NK-92 treated with Interleukin-12 subunit alpha and Interleukin-12 subunit beta, amount 100 ng/mL, for 24 hours (cell line): ENCODE results near the gene PRDM1.

ENCODE experiments used
- DNase-seq: peaks from one replicate; lab custom pipeline; 2025; lab: John Stamatoyannopoulos, UW

Gene PRDM1

DNA sequence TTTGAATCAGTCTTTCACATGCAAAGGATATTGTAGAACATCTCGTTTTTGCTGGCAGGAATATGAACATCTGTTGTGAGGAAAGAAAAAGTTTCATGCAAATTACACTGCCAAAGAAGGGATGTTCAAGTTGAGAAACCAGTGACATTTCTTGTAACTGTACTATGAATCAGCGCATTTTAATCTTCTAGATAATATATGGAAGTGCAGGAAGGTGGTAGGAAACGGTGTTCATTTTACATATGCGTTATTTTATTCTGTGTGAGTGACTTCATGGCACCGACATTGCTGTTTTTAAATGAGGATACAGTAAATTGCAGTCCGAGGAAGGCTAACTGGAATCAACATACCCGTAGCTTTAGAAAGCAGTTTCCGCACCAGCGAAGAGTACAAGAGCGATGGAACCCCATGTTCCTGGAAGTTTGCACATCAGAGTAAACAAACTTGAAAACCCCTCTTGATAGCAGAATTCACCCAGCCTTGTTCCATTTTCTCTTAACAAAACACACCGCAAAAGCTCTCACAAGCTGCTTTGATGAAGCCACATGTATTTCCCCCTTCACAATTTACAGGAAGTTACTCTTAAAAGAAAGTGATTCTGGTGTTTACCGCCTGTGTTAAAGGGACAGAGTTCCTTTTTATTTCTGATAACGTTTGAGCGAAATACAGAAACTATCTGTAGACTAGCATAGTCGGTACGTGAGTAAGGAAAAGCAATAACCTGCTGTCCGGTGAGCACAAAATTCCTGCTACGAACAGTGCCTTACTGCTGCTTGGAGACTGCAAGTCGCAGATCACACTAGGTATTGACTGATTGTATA lies 11.5 kb downstream of the PRDM1 start:
- peak; percentile 30 for DNase-seq

DNA sequence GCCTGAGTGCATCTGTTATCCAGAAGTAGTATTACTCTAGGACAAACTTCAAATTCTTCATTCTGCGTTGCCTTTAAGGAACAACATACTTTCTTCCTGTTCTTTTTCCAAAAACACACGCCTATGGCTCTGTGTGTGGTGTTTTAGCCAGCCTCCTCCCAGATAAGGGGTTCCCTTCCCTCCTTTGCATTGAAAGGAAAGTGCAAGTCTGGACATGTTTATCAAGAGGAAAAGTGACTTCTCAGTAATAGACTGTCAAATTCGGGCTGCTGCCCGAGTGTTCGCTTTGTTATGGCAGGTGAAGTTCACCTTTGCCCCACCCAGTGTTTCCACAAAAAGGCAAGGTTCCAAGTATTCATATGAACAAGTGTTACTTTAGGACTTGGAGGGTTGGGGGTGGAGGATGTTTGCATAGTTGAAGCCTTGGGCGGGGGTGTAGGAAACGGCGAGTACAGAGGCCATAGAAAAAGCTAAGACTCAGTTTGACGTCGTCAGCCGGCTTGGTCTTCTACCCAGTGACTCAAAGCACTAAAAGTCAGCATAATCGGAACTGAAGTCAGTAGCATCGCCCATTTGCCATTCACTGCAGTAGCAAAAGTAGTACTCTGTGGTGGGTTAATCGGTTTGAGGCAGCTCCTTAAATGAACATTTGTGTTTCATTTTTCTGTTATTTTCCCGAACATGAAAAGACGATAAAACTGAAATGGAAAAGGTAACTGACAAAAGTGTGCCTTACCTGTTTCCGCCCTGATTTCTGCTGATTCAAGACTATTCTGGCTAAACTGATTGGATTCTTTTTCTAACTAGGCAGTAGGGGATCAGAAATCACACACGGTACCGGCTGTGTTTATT lies 12.5 kb downstream of the PRDM1 start:
- DNase-seq: no peak

DNA sequence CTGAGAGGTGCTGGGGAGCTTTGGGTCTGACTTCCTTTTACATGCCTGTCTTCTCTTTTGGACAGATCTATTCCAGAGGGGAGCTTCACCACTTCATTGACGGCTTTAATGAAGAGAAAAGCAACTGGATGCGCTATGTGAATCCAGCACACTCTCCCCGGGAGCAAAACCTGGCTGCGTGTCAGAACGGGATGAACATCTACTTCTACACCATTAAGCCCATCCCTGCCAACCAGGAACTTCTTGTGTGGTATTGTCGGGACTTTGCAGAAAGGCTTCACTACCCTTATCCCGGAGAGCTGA lies 13.1 kb downstream of the PRDM1 start:
- no peak for DNase-seq

DNA sequence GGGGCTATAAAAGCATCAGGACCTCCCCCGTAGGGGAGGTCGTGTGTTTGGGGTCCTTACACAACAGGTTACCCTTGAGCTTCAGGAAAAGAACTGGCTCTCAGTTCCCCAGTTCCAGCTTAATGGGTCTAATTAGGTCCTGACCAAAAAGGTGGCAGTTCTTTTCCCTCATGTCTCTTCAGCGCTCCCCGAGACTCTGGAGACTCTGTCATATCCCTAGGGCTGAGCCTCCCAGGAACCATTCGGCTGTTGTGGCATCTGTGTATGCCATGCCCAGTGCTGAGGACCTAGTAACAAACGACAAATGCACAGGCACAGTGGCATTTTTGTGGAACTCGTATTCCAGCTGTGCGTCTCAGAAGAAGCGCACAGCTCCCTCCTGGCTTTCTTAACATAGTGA lies 14.6 kb downstream of the PRDM1 start:
- DNase-seq: no peak

DNA sequence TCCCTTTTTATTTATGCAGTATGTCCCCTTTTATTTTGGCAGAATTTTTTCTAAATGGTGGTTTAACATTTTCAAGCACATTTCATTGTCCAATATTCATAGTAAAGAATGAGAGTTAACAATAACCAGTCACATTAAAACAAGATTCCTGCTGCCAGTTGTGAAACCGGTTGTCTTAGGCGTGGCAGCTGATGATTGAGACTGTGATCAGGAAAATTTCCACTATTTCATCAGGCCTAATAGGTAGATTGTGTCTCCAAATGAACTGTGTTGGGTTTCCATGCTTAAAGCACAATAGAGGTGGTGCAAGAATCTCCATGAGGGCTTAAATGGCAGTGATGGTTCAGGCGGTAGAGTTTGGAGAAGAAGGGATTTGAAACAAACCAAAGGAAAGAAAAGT lies 15.3 kb downstream of the PRDM1 start:
- no peak for DNase-seq

DNA sequence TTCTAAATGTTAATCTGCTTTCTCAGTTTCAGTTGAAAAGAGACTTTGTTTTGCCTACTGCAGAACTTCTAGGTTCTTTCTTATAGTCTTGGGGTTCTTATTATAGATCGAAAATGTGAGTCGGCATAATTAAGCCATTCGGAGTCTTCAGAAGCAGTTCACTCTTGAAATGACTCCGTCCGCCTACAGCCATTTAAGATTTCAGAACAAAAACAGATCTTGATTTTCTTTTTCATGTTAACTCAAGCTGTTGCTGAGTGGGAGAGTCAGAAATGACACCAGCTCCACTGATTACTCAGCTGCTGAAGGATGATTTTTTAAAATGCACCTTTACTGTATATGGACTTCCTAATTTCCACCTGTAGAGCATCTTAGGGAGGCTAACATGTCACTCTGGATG lies 15.9 kb downstream of the PRDM1 start:
- DNase-seq: no peak

DNA sequence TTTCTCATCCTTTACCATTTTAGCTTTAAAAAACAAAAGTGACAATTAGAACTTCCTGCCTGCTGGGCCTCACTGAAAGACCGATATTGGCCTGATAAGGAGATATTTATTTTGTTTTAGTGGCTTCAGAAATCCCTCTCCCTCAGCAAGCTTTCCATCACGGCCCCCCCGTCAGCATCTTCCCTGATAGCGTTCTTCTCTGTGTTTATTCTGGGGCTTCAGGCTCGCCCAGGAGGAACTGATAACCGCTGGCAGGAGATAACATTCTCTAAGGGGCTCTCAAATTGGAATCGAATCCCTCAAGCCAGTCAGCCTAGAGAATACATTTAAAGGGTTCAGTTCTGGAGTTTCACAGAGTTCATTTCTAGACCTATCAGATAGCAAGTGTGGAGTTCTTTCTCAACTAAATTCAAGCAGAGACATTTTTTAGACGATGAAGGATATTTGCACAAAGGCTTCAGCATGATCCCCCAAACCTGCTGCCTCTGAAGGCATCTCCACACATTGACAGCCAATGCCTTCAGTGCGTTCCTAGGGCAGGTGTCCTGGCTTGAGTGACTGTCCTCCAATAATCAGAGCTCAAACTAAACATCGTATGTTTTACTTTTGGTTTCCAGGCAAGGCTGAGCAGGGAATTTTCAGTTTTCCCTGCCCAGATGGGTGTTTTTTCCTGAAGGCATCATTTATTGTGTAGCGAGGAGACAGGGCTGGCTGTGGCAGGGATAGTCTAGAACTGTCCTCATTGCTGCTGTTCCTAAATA lies 17.0 kb downstream of the PRDM1 start:
- no peak for DNase-seq

DNA sequence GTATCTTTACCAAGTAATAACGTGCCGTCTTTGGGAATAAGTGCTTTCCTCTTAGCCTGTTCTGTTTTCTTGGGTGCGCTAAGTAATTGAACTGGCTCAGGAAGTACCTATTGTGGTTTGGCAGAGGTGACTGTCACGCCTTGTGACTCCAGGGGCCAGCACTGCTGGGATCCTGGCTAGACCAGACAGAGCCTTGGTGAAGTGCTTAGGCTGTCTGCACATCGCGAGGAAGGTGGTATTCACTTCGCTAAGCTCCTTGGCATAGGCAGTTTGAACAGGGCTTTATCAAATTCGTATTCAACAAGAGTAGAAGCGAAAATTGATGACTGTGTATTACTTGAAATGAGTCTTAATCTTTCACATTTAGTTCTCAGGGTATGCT lies 17.6 kb downstream of the PRDM1 start:
- no peak for DNase-seq

DNA sequence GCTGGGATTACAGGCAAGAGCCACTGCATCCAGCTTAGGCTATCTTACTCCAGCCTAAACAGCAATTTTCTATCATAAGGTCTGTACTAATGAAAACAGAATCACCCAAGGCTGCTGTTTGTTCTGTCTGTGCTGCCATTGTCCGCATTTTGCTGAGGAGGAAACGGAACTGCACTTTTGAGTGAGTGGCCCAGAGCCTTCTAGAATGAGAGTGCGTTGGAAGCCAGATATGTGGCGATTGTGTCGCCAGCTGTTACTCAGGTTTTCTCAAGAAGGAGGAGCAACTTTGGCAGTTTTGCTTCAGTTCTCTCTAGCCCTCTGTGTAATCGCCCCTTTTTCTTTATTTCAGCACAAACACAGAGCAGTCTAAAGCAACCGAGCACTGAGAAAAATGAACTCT lies 18.3 kb downstream of the PRDM1 start:
- no peak for DNase-seq

DNA sequence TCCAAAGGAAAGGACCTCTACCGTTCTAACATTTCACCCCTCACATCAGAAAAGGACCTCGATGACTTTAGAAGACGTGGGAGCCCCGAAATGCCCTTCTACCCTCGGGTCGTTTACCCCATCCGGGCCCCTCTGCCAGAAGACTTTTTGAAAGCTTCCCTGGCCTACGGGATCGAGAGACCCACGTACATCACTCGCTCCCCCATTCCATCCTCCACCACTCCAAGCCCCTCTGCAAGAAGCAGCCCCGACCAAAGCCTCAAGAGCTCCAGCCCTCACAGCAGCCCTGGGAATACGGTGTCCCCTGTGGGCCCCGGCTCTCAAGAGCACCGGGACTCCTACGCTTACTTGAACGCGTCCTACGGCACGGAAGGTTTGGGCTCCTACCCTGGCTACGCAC lies 18.8 kb downstream of the PRDM1 start:
- no peak for DNase-seq

DNA sequence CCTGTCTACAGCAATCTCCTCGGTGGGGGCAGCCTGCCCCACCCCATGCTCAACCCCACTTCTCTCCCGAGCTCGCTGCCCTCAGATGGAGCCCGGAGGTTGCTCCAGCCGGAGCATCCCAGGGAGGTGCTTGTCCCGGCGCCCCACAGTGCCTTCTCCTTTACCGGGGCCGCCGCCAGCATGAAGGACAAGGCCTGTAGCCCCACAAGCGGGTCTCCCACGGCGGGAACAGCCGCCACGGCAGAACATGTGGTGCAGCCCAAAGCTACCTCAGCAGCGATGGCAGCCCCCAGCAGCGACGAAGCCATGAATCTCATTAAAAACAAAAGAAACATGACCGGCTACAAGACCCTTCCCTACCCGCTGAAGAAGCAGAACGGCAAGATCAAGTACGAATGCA lies 19.4 kb downstream of the PRDM1 start:
- no peak for DNase-seq

DNA sequence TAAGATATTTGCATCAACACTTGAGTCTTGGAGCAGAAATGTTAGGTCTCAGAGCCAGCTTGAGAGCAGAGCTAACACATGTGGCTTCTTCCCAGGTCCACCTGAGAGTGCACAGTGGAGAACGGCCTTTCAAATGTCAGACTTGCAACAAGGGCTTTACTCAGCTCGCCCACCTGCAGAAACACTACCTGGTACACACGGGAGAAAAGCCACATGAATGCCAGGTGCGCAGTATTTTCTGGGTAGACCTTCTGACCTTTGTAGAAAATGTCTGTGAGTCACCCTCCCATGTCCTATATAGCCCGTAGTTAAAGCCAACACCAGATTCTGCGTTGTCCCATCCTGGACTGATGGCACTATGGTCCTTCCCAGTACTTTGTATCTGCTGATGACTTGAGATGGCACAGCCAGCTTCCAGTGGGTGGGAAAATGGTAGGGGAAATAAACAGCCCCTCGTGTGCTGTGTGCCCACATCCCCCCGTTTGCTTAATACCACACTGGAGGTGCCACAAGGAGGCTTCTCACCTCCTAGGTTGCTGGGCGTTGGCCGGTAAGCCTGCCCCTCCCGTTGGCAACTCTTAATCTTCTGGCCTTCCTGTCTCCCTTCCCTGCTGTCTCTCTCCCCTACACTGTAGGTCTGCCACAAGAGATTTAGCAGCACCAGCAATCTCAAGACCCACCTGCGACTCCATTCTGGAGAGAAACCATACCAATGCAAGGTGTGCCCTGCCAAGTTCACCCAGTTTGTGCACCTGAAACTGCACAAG lies 20.3 kb downstream of the PRDM1 start:
- no peak for DNase-seq

DNA sequence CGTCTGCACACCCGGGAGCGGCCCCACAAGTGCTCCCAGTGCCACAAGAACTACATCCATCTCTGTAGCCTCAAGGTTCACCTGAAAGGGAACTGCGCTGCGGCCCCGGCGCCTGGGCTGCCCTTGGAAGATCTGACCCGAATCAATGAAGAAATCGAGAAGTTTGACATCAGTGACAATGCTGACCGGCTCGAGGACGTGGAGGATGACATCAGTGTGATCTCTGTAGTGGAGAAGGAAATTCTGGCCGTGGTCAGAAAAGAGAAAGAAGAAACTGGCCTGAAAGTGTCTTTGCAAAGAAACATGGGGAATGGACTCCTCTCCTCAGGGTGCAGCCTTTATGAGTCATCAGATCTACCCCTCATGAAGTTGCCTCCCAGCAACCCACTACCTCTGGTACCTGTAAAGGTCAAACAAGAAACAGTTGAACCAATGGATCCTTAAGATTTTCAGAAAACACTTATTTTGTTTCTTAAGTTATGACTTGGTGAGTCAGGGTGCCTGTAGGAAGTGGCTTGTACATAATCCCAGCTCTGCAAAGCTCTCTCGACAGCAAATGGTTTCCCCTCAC lies 21.0 kb downstream of the PRDM1 start:
- DNase-seq: no peak

DNA sequence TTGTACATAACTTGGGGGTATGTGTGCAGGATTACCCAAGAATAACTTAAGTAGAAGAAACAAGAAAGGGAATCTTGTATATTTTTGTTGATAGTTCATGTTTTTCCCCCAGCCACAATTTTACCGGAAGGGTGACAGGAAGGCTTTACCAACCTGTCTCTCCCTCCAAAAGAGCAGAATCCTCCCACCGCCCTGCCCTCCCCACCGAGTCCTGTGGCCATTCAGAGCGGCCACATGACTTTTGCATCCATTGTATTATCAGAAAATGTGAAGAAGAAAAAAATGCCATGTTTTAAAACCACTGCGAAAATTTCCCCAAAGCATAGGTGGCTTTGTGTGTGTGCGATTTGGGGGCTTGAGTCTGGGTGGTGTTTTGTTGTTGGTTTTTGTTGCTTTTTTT lies 22.0 kb downstream of the PRDM1 start:
- no peak for DNase-seq

DNA sequence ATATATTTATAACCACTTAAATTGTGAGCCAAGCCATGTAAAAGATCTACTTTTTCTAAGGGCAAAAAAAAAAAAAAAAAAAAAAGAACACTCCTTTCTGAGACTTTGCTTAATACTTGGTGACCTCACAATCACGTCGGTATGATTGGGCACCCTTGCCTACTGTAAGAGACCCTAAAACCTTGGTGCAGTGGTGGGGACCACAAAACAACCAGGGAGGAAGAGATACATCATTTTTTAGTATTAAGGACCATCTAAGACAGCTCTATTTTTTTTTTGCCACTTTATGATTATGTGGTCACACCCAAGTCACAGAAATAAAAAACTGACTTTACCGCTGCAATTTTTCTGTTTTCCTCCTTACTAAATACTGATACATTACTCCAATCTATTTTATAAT lies 22.9 kb downstream of the PRDM1 start:
- no peak for DNase-seq

DNA sequence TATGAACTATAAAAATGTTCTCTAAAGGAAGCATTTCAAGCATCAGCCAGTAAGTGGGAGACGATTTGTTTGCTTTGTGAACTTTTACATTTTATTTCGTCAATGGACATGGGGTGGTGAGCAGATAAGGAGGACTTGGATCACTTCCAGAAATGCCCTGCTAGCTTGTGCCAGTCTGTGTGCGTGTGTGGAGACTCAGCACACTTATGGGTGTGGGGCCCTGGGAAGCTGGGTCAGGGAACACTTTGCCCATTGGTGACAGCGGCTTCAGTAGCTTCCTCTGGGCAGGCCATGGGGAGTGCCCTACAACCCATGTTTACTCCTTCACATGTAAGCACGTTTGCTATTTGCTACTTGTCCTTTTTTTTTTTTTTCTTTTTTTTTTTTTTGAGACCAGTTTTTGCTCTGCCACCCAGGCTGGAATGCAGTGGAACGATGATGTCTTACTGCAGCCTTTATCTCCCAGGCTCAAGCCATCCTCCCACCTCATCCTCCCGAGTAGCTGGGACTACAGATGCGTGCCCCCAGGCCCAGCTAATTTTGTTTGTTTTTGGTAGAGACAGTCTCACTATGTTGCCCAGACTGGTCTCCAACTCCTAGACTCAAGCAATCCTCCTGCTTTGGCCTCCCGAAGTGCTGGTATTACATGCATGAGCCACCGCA lies 24.2 kb downstream of the PRDM1 start:
- no peak for DNase-seq

DNA sequence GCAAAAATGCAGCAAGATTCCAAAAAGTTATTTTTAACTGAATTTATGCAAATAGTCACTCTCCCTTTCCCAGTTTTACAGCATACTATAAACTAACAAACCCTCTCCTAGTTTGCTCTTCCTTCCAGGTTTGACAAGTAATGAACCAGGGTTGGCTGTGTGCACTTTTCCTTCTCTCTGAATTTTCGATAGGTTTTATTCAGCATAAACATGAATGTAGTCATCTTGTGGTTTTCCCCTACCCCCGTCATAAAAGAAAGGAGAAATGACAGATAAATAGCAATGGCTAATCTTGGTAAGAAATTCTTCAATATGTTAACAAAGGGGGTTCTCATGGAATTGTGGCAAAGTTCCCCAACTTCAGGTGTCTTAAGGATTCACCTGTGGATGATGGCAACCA lies 26.3 kb downstream of the PRDM1 start:
- no peak for DNase-seq

DNA sequence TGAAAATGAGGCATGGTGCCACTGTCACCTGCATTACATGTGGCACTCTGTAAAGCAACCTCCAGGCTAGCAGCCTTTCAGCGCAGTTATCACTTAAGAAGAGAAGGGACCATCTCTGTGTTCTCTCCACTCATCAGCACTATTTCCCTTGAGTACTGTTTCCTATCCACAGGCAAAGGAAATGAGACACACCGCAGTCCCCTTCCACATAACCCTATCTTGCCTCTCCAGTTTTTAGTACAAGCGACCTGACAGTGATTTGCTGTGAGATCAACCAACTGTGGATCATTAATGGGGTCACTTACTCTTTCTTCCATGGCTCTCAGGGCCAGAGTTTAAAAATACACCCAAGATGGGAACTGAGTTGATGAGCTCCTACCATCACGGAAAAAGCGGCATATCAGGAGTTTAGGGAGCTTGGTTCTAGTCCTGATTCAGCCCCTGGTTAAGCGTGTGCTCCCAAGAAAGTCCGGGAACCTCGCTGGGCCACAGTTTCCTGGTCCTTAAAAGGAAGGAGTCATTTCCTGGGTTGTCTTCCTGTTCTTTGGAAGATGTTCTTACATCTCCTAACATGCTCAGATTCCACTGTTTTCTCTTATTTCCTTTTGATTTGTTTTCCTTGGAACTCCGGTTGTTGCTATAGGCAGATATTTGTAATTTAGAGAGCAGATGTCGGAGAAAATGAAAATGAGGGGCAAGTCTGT lies 27.3 kb downstream of the PRDM1 start:
- no peak for DNase-seq

DNA sequence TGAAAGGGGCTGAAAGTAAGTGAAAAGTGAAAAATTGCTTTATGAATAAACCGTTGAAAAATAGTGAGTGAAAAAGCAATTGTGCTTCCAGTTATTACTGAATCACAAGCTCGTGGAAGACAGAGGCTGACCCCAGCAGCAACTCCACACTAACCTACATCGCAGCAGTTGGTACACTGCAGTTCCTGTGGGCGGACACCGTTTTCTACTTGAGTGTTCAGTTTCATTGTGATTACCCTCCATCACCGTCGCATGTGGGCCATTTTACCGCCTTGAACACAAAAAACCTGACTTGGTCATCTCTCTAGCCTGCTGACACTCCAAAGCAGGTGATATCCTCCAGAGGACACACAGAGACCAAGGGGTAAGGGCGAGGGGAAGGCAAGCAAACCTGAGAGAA lies 28.4 kb downstream of the PRDM1 start:
- peak; percentile 32 for DNase-seq

DNA sequence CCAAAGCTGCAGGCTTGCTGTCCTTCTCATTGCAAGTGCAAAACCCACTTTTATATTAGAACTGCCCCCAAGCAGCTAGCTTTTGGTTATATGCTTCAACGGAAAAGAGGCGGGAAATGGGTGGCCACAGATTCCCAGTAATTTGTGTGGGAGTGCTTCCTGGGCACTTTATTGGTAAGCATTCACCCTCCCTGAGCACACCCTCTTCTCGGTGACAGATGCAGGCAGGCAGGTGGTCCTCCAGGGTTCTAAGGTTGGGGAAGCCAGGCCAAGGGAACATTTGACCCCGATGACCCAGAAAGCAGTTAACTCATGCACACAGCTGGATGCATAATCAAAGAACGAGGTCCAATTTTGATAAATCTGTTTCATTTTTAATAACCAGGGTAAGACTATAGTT lies 29.1 kb downstream of the PRDM1 start:
- no peak for DNase-seq
